Measurements from ENCODE around the gene PARVB.

Gene PARVB

DNA sequence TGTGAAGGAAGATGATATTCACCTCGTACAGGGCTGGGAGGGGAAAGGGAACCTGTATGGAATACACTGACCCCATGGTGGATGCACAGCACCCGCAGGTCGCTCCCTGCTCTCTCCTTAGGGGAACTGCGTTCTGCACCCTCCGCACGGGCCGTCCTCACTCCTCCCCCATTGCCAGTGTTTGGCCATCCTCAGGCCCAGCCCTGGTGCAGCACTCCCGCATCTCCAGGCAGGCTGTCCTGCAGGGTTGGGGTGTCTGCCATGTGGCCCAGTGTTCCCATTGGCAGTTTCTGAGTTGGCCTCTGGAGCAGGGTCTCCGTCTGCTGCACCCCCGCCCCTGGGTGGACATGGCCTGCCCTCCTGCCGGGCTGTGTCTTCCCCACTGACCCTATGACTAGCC lies 137.6 kb downstream of the PARVB start:
- no peak for DNase-seq (ENCODE audit: low spot score)

DNA sequence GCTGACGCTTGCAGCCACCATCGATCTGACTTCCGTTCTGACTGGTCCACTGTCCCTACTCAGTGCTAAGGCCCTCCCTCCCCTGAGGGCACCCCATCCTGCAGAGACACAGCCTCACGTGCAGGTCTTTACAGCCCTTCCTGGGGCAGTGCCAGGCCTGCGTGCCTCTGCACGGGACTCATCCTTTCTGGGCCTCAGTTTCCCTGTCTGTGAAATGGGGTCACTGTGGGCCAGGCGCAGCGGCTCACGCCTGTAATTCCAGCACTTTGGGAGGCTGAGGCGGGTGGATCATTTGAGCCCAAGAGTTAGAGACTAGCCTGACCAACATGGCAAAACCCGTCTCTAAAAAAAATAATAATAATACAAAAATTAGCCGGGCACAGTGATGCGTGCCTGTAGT lies 138.9 kb downstream of the PARVB start:
- DNase-seq (ENCODE audit: low spot score) = no peak

DNA sequence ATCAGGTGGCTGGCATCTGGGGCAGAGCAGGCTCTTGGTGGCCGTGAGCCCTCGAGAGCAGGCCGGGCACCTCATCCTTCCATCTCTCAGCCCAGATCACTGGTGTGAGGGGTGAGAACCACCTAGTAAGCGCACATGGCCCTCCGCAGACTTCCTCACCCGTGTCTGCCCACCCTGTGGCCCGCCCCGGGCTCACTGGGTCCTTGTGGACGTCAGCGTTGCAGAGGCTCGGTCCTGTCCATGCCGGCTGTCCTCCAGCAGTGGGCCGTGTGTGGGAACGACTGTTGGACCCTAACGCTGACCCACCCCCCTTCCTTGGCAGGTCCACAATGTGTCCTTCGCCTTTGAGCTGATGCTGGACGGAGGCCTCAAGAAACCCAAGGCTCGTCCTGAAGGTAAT lies 139.4 kb downstream of the PARVB start:
- DNase-seq (ENCODE audit: low spot score) = no peak

DNA sequence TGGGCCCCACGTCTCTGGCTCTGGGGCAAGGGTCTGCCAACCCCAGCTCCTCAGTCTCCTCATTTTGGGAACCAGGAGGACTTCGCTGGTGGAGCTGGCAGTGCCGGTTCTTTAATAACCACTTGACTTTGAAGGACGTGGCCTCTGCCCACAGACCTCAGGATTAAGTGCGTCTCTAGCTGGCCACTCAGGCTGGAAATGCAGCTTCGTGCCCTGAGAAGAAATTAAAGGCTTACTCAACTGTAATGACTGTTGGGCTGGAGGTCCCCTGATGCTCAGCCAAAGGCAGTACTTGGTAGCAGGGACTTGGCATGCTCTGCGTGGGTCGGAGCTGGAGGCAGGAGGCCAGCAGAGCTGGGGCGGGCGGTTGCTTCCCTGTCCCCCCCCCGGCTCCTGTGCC lies 139.9 kb downstream of the PARVB start:
- DNase-seq (ENCODE audit: low spot score) = no peak

DNA sequence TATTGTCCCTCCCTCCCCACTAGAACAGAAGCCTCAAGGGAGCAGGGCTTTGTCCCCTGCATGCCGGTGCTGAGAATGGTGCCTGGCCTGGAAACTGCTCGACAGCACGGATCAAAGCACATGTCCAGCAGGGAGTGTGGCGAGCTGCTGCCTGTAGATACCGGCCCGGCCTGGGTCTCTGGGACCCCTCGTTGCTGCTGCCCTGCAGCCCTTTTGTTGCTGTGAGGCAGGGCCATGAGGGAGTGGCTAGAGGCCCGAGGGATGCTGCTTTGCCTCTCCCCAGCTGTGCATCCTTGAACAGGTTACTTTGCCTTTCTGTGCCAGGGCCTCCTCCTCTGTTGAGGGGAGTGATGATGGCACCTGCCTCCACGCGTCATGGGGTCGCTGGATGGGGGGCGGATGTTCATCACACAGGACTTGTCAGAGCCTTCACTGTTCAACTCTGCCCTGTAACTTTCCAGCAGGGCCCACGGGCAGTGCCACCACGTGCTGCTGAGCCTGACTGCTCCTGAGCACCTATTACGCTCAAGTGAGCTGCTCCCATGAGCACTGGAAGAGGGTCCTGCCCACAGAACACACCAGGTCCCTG lies 141.3 kb downstream of the PARVB start:
- DNase-seq (ENCODE audit: low spot score) = no peak

DNA sequence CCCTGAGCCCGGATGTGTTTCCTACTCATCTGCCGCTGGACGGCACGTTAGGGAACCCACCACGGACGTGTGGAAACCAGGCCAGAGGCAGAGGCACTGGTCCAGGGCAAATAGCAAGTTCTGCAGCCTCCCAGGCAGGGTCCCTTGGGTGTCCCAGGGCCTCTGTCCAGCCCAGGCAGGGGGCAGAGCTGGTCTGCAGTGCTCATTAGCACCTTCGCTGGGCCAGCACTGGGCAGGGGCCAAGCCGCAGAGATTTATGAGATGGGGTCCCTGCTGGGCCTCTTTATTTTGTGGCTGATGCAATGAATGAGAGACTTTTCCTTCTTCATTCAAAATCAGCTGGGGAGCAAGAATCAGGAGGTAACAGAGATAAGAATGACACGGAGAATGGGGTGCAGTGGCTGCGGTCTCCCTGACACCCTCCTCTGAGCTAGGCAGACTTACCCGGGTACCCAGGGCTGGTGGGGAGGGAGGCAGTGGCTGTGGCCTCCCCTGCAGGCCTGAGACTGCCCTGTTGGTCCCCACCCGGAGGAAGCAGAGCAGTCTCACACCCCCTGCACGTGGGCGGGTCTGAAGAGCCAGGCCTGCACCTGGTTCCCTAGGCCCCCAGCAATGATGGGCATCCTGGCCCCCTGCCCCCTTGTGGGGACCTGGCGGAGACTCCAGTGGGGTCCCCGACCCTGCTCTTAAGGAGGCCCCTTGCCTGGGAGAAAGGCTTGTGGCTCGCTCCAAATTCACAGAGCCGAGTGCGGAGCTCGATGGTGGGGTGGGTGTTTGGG lies 142.6 kb downstream of the PARVB start:
- no peak for DNase-seq (ENCODE audit: low spot score)

DNA sequence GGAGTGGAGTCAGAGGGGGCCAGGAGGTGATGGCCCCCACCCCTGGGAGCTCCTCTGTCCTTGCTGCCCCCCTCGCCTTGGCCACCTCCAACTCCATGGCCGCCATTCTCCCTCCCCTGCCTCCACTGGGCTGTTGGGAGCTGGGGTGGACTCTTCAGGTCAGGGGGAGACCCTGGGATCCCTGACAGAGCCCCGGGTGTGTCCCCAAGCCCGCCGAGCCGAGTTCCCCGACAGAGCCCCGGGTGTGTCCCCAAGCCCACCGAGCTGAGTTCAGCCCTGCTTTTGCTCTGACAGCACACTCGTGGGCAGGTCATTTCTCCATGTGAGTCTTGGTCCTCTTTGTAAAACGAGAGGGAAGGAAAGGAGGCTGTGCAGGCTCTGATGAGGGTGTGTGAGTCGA lies 143.4 kb downstream of the PARVB start:
- no peak for DNase-seq (ENCODE audit: low spot score)

DNA sequence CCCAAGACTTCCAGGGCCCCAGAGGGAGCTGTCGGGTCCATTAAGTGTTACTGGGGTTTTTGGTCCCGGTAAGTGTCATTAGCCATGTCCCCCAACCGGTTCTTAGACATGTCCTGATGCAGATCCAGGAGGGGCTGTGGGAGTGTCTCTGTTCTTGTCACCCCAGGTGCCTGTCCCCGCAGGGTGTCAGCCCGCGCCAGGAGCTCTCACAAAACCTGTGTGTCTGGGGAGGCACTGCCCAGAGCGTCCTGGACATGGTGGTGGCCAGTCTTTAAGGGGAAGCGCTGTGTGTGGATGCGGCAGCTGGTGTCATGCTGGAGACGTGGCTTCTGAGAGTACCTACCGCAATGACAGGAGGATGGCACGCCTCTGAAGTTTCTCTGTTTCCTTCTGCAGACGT lies 144.1 kb downstream of the PARVB start:
- no peak for DNase-seq (ENCODE audit: low spot score)

DNA sequence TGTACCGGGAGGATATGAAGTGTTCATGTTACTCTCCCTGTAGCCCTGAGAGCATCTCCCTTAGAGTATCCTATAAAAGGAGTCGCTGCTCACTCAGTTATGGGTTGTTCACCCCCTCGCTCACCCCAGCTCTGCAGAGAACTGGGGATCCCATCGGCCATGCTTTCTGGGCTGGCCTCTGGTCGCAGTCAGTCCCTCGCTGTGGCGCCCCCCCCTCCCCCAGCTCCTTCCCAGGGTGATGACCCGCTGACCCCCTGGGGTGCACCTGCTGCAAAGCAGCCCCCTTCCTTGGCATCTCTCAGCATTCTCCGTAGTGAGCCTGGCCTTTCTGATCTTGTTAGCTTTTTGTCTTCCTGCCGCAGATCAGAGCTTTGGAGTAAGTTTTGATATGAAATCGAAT lies 146.4 kb downstream of the PARVB start:
- no peak for DNase-seq (ENCODE audit: low spot score)

DNA sequence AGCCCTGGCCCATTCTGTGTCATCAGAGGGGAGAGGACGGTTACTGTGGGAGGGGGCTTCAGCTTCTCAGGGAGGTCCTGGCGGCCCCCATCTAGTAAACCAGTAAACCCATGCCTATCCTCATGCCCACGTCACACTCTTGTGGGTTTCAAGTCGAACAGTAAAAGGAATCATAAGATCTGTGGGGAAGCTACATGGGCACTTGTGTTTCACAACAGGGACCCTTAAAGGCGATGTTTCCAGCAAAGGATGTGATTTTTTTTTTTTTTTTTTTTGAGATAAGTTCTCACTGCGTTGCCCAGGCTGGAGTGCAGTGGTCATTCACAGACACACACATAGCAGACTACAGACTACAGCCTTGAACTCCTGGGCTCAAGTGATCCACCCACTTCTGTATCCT lies 147.5 kb downstream of the PARVB start:
- DNase-seq (ENCODE audit: low spot score) = no peak

DNA sequence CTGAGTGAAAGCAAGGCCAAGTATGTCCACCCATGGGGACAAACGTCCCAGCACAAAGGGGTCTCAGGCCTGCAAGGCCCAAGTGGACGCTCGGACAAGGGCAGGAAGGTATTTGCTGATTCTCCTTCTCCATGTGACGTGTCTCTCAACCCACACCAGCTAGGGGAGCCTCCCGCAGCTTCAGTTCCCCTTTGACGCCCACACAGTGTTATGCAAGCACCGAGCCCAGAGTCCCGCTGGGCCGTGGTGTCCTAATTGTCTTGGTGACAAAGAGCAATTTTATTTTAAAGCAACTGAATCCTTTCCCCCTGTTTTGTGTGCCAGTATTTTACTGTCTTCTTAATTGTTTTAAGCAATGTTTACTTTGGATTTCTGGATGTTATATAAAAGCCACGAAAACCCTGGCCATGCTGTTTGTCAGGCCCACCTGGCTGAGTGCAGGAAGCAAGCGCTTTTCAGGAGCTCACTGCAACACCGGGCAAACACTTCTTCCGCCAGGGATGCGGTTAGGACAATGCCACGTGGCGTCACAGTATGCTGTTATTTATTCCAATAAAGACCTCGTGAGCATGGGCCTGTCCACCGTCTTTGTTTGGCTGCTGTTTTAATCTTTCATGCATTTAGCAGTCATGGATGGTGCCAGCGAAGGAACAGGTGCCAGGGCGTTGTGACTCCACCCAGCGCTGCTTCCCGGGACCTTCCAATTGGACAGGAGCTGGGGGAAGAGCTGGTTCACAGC lies 148.4 kb downstream of the PARVB start:
- peak; percentile 6 for DNase-seq (ENCODE audit: low spot score)

DNA sequence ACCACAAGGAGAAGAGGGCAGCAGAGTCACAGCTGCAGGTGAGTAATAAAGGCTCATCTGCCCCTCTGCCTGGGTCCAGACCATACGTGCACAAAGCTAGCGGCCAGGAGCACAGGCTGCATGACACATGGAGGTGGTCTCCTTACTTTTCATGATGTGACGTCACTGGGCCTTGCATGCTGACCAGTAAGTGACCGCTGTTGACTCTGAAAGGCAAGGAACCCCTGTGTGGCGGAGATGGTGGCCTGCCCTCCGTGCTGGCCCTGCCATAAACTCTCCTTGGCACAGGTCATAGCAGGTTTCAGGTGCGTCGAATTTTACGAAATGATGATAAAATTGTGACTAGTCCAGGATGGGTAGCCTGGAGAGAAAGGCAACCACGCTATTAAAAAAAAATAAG lies 149.1 kb downstream of the PARVB start:
- no peak for DNase-seq (ENCODE audit: low spot score)

DNA sequence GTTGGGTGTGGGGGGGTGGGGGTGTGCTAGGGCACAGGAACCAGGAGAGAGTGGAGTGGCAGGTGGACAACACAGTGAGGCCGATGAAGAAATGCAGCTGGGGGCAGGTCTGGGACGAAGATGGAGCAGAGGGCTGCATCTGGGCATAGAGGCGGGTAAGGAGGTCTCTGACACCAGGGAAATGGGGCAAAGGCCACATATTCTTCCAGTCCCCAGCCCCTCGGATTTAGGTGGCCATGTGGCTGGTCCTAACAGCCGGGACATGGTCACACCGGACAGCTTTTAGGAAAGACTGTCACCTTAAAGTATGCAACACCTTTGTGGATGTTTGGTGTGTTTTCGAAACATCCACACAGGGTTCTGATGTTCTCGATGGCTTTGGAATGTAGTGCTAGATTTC lies 151.6 kb downstream of the PARVB start:
- no peak for DNase-seq (ENCODE audit: low spot score)

DNA sequence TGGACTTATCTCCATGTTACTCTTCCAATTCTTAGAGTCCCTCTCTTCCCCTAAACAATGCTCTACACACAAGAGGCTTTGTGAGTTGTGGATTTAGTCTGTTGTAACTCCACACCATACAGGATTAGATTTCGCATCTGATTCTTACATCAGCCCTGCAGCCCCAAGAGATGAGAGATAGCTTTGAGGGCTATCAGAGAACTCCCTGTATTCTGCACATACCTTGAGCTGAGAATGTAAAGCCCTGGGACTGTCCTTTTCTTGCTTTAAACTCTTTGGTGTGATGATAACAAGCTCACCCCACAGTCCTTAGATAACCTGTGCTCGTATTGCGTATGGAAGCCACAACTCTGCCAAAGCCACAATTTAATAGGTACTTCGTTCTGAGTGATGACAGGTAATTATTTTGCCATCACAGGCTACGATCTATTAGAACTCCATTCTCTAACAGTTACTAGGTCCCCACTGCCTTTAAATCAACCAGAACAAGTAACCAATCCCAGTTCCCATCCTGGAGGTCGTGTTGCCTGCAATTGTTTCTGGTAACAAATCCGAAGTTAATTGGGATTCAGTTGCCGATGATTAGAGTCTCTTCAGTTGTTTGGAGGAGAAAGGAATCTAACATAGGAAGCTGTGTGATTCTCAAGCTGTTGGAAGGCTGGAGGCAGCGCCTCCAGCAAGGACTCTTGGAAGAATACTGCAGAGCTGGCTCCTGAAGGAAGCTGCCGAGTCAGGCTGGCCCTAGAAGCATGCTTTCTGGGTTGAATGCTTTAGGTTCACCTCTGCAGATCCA lies 155.3 kb downstream of the PARVB start:
- DNase-seq (ENCODE audit: low spot score) = no peak

DNA sequence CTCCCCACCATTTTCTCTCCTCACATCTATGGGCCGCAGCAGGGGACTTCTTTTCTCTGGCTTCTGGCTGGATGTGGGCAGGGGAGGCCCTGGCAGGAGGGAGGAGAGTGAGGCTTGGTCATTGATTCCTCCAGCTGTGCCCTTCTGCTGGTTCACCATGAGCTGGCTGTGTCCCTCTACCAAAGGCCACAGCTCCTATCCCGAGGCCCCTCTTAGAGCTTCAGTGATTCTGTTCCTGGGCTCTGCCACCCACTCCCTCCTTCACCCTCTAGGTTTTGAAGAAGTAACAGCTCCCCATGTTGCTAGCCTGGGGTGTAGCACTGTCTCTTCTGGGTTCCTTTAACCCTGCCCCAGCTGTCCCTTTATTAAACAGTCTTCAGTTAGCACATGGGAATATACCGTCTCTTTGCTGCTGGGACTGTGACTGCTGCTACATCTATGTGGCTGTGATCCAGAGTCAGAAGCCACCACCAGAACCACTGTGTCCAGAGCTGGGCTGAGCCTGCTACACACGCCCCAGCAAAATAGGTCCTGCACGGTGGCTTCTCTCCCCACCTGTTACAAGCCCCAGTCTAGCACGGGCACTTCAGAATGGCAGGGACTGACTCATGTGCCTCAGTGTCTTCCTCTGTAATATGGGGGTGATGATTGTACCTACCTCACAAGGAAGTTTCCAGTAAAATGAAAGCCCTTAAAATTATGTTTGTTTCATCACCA lies 156.0 kb downstream of the PARVB start:
- peak; percentile 10 for DNase-seq (ENCODE audit: low spot score)

DNA sequence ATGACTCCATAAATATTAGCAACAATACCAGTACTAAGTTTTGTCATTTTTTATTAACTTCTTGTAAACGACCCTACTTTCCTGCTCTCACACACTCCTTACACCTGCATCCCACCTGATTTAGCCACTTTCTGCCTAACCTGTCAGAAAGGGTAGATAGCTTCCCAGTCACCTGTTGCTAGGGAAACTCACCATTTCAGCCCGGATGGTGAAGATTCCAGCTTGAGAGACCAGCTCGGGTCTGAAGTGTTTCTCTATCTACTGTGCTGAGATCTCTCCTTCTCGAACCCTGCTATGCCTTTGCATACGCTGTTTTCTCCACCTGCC lies 156.6 kb downstream of the PARVB start, which contains the start of gene PARVG:
TSS of gene PARVG (plus strand) at position 220 of the 327 bp plus-strand sequence. CDS start 2,405 bp downstream, outside the sequence.
- peak; percentile 54 for DNase-seq (ENCODE audit: low spot score)

DNA sequence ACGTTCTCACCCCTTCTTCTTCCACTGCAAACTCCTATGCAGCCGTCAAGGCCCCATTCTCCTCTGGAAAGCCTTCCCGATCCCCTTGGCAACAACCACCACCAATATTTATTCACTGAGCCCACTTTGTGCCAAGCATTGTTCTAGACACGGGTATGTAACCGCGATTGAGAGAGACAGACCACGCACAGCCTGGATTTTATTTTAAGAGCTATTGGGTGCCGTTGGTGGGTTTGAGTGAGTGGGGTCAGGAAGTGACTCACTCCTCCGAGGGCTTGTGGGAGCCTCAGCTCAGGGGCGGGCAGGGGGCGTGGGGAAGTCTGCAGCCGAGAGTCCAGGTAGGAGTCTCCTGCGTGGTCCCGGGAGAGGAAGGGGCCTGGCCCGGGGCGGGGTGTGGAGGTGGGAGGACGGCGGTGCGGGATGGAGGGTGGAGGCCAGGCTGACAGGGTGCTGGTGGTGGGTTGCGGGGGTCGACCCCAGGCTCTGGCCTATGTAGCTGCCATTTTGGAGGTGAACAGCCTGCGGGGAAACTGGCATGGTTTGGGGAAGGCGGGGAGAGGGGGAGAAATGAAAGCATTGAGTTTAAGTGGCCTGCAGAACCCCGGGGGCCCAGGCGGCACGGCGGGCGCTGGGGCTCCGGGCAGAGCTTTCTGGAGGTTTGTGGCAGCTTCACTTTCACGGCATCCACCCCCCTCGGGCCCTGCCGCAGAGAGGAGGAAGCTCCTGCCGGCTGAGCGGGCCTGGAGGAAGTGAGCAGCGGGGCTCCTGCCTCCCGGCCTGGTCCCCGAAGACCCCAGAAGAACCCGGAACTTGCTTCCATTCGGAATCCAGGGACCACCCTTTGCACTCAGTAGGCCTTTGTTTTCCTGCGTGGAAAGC lies 157.2 kb downstream of the PARVB start:
- peak; percentile 70 for DNase-seq (ENCODE audit: low spot score)

DNA sequence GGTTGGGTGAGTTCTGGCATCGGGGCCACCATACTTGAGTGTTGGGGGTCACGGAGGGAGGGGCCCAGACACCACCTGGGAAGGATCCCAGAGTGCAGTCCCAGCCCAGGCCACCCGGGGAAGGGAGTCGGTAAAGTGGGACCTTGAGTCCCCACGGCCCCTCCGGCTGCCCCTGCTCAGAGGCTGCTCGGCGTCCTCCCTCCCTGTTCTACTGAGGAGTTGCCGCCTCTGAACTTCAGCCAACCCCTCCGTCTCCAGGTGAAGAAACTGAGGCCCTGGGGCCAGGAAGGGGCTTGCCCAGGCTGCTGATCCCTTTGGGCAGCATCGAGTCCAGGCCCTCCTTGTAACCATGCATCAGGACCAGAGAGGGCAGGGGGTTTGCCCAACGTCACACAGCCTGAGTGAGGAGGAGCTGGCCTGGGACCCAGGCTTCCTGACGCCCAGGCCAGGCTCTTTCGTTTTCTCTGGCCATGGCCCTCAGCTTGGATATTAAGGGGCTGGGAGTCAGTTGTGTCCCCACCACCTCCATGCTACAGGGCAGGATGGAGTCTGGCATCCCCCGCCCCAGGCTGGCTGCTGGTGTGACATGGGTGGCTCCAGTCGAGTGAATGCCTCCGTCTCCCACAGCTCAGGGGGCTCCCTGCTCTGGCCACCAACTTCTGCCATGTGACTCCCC lies 157.9 kb downstream of the PARVB start:
- no peak for DNase-seq (ENCODE audit: low spot score)

DNA sequence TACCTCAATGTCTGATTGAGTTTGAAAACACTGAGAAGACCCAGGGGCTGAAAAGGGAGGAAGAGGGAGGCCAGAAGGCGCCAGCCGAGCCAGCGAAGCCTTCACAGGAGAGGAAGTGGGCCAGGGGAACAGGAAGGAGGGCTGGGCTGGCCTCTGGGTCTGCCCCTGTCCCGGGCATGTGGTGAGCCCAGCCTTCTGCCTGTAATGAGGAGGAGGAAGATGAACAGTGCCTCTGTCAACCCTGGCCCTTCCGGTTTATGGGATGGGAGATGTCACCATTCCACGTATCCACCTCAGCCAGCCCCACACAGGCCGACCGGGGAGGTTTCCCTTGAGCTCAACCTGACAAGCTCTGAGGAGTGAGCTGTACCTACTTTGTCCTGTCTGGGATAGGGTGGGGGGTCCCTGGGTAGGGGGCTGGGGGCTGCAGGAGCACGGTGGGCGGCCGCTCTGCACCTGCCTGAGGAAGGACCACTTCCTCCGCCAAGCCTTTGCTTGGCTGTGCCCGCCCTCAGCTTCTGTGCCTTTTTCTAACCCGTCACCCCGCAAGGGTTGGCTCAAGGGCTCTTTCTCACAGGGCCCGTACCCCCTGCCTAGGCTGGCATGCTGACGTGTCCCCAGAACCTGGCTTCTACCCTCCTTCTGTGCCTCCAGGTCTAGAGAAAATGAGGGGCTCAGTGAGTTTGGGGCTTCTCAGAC lies 158.6 kb downstream of the PARVB start:
- DNase-seq (ENCODE audit: low spot score) = peak; percentile 49

DNA sequence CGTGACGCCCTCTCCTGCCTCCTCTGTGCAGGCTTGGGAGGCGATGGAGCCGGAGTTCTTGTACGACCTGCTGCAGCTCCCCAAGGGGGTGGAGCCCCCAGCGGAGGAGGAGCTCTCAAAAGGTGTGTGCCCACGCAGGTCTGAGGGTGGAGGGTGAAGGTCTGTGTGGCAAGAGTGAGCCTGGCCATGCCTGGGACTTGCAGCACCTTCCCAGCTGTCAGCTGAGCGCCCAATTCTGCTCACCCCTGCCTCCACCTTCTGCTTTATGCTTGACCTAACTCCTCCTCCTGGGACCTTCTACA lies 159.1 kb downstream of the PARVB start:
- DNase-seq (ENCODE audit: low spot score) = no peak

Measured in CD4-positive, alpha-beta T cell treated with Interleukin-15 for 4 hours (primary cell).